HepG2 (cell line): ENCODE data around the gene CLPX. TPM values are rescaled to one million over a fixed set of nuclear protein-coding genes. Genes with fewer than 3 reads are reported as not detected.
"Not testable (repeated sequence)": the region's sequence is repeated elsewhere in the genome, so short reads cannot be mapped to it uniquely, and the experiment has no call there.

Experiments
- ATAC-seq: fragments of 200-7000 bp; cut with Tn5 transposase; 3 replicates; pipeline ENCODE4 v1.9.1; 2020; ENCODE audit warnings: mild to moderate bottlenecking, moderate library complexity
- BruUV-seq: library from RNA; stranded (reverse); fragments of 400-500 nt; replicated peaks from 2 replicates; lab custom pipeline; 2021; lab: Mats Ljungman, UMichigan
- CTCF ChIA-PET: fragments of 300-600 bp; formaldehyde crosslinking; extraction: SDS; loops from one replicate; lab custom pipeline; 2021; ENCODE audit warnings: low total read pairs, inconsistent platforms, low intra/inter-chr PET ratio; lab: Yijun Ruan, JAX
- POLR2A ChIA-PET: fragments of 350-600 bp; sonication (Branson Sonifier 250); formaldehyde crosslinking; loops from one replicate; lab custom pipeline; 2020; ENCODE audit warnings: antibody characterized with exemption, inconsistent platforms; lab: Yijun Ruan, JAX
- DNase-seq: peaks from one replicate; pipeline ENCODE4 v3.0.0-alpha.2; 2015; ENCODE audit warnings: low spot score
- FAIRE-seq: peaks from 3 replicates; lab custom pipeline; 2011; peaks lifted over from hg19 to GRCh38; lab: Jason Lieb, UNC
- H2AFZ ChIP-seq: one replicate; pipeline ENCODE4 v1.6.1; 2011; ENCODE audit warnings: low read length, inconsistent platforms
- H3K27ac ChIP-seq: fragments of 300-600 bp; 3 replicates; pipeline ENCODE4 v1.8.0; 2011; ENCODE audit warnings: mixed run types, mild to moderate bottlenecking, mixed read lengths, low read length, inconsistent platforms; ENCODE audit not compliant: insufficient read depth; ENCODE audit errors: extremely low read length
- H3K27me3 ChIP-seq, 2 experiments: fragments of 200-600 bp in 1 of 2; 2 replicates in 1 of 2; 3 replicates in 1 of 2; pipeline versions ENCODE4 v1.6.0 to v1.8.0; 2011; ENCODE audit warnings: low read length in 2 of 2, mild to moderate bottlenecking in 2 of 2, moderate library complexity in 2 of 2, inconsistent platforms in 1 of 2; ENCODE audit not compliant: insufficient read depth in 2 of 2, control insufficient read depth in 1 of 2
- H3K36me3 ChIP-seq, 2 experiments: fragments of 200-600 bp in 1 of 2; replicated peaks in 1 of 2; 2 replicates in 1 of 2; 3 replicates in 1 of 2; pipeline versions ENCODE4 v1.5.1 to v1.8.0; 2011; ENCODE audit warnings: low read length in 2 of 2, inconsistent platforms in 1 of 2; ENCODE audit not compliant: insufficient read depth in 2 of 2, control insufficient read depth in 1 of 2
- H3K4me1 ChIP-seq: 2 replicates; pipeline ENCODE4 v1.5.1; 2012; ENCODE audit warnings: low read length, inconsistent platforms; ENCODE audit not compliant: insufficient read depth
- H3K4me2 ChIP-seq: 2 replicates; pipeline ENCODE4 v1.6.0; 2011; ENCODE audit warnings: low read depth, low read length, inconsistent platforms
- H3K4me3 ChIP-seq, 3 experiments: fragments of 200-600 bp in 1 of 3; sonication (generic), shearing (Covaris generic) in 1 of 3; replicated peaks in 1 of 3; 2 replicates each; pipeline ENCODE4 v1.5.1; 2011 to 2016; ENCODE audit warnings: low read length in 3 of 3, inconsistent platforms in 2 of 3, low read depth in 2 of 3, mild to moderate bottlenecking in 2 of 3, control low read depth in 1 of 3, mixed read lengths in 1 of 3; ENCODE audit not compliant: insufficient read depth in 1 of 3
- H3K79me2 ChIP-seq: one replicate; pipeline ENCODE4 v1.6.1; 2011; ENCODE audit warnings: low read length, inconsistent platforms; ENCODE audit not compliant: insufficient read depth
- H3K9ac ChIP-seq: 2 replicates; pipeline ENCODE4 v1.6.0; 2011; ENCODE audit warnings: mild to moderate bottlenecking, low read depth, low read length, inconsistent platforms; ENCODE audit not compliant: insufficient read depth
- H3K9me3 ChIP-seq: 2 replicates; pipeline ENCODE4 v1.5.1; 2012; ENCODE audit warnings: mild to moderate bottlenecking, low read length
- H4K20me1 ChIP-seq: 2 replicates; pipeline ENCODE4 v1.6.0; 2011; ENCODE audit warnings: inconsistent platforms, mild to moderate bottlenecking, low read length, moderate library complexity; ENCODE audit not compliant: insufficient read depth
- NCOA5 ChIP-seq: sonication (generic); formaldehyde crosslinking; IDR thresholded peaks from 2 replicates; pipeline ENCODE4 v1.4.0; 2020; ENCODE audit warnings: missing genetic modification reagents
- SNAPC2 ChIP-seq: sonication (generic); formaldehyde crosslinking; IDR thresholded peaks from 2 replicates; pipeline ENCODE4 v1.8.1; 2022; ENCODE audit warnings: mild to moderate bottlenecking, missing genetic modification reagents
- SOX5 ChIP-seq: IDR thresholded peaks from 2 replicates; pipeline ENCODE4 v1.6.1; 2016; ENCODE audit warnings: borderline replicate concordance
- TEAD2 ChIP-seq: sonication (generic); formaldehyde crosslinking; IDR thresholded peaks from 2 replicates; pipeline ENCODE4 v1.9.0; 2021; ENCODE audit warnings: missing genetic modification reagents
- ZBTB38 ChIP-seq: sonication (generic); formaldehyde crosslinking; IDR thresholded peaks from 2 replicates; pipeline ENCODE4 v1.5.1; 2020; ENCODE audit warnings: mild to moderate bottlenecking, missing genetic modification reagents
- ZBTB44 ChIP-seq: sonication (generic); formaldehyde crosslinking; IDR thresholded peaks from 2 replicates; pipeline ENCODE4 v1.4.0; 2020; ENCODE audit warnings: missing genetic modification reagents
- ZNF263 ChIP-seq: sonication (generic); formaldehyde crosslinking; IDR thresholded peaks from 2 replicates; pipeline ENCODE4 v1.4.0; 2020; ENCODE audit warnings: missing genetic modification reagents
- WGBS: methylation state at CpG from one replicate; pipeline ENCODE4 v1.1.6; 2017; ENCODE audit warnings: low lambda C conversion rate; 5-methylcytosine and 5-hydroxymethylcytosine counted together
- in situ Hi-C: cut with HindIII; loops from 2 replicates; pipeline ENCODE4 v1.10.0; 2017; ENCODE audit warnings: low pct_unique_long_range_greater_than_20kb; ENCODE audit not compliant: extremely low pct_ligation_motif_present
- intact Hi-C: fragments of 100-400 bp; cut with micrococcal nuclease; formaldehyde crosslinking; loops from one replicate; pipeline ENCODE4 v1.10.0; 2022; ENCODE audit not compliant: unreplicated experiment
- polyA plus RNA-seq, 8 experiments: library from polyadenylated mRNA; depleted of rRNA in 3 of 8; stranded (reverse) in 7 of 8; unstranded in 1 of 8; fragments of >200 nt; fragmentation: Illumina TruSeq in 4 of 8; extraction: Trizol in 4 of 8; gene quantifications; 2 replicates each; pipeline versions ENCODE4 v1.2.1 to v1.2.3, GENCODE V29; 2011 to 2016; ENCODE audit warnings: low read depth in 4 of 8, missing spikeins in 1 of 8, mixed read lengths in 1 of 8; ENCODE audit not compliant: insufficient read depth in 1 of 8
- total RNA-seq, 5 experiments: library from RNA; depleted of rRNA; stranded (reverse); fragments of >200 nt; fragmentation: Illumina TruSeq; extraction: Trizol; gene quantifications; 2 replicates each; pipeline ENCODE4 v1.2.3, GENCODE V29; 2016; ENCODE audit warnings: low read depth in 1 of 5

CLPX gene
- total and polyA plus RNA-seq, 2 of the 13 experiments (the other 11 are each of a cell fraction or from before 2014, with no cell fraction given): 33.9 to 61.3 TPM

- 0 out of 2 replicates have a peak, but pooled peaks have one; percentile 21 for TF ChIP-seq ZBTB38 (CRISPR knock-in tag)
- H3K27ac ChIP-seq, H3K9ac ChIP-seq, H3K27me3 ChIP-seq, H3K4me3 ChIP-seq, ATAC-seq, DNase-seq, CTCF ChIA-PET, FAIRE-seq, H2AFZ ChIP-seq, BruUV-seq, H4K20me1 ChIP-seq, H3K9me3 ChIP-seq: not testable (repeated sequence)
- in situ Hi-C loops: loop anchor here (10.0 kb wide), 1 partner anchor 203 kb away; no protein-coding TSS in a partner anchor
- POLR2A ChIA-PET: interaction anchor here (0.6 to 2.2 kb wide), 2 partner anchors 89 to 118 kb away, joined by 3 to 10 read pairs; no protein-coding TSS in a partner anchor
- Histone ChIP-seq H3K4me2 (peak overlapping the region; percentile 80; the same call in 1 of the 2 replicates), H3K79me2 (peaks cover 52% of the 10 kb centered on the region), H3K4me1 (peaks cover 46% of the 10 kb centered on the region), H3K36me3 (peaks cover 1 to 39% of the 10 kb centered on the region in 2 experiments; a peak in 2 of 5 replicates)
- intact Hi-C loops: loop anchor here (10.0 kb wide), 2 partner anchors 147 to 203 kb away; no protein-coding TSS in a partner anchor
- 96% methylated on average over 15 of the region's 15 CpGs for WGBS
Measured at GRCh38 chr15:65181582-65182353, 3.4 kb downstream of the CLPX start.

DNA sequence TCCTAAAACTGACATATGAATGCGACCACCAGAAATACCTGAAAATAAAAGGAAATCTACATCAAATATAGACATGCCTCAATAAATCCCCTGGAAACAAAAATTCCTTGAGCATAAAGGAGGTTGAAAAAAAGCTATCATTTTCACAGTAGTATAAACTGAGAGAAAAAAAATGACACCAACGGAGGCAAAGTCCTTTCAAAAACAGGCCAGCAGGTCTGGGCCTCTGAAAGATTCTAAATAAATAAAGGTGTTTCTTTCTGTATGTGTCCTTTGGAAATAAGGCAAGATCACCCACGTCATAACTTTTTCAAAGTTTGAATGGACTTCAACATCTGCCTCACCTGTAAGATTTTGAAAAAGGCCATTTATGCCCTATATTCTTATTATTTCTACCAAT lies 5.0 kb downstream of the CLPX start:
- no peak overlapping the region for H2AFZ ChIP-seq
- no peak overlapping the region for H3K9ac ChIP-seq
- ChIA-PET CTCF (no interaction called here), POLR2A (no interaction called here)
- no peak overlapping the region; the same call in 1 of the 2 replicates for H3K4me2 ChIP-seq
- no peak for FAIRE-seq
- H3K27ac ChIP-seq: peak overlapping the region; percentile 16
- H3K9me3 ChIP-seq: no peaks in the 10 kb centered on the region
- H3K4me1 ChIP-seq: peaks cover 35% of the 10 kb centered on the region
- no peak for DNase-seq
- no TSS peak for BruUV-seq
- H4K20me1 ChIP-seq: 0 out of 2 replicates have a peak, but pooled peaks cover 8% of the 10 kb centered on the region
- peaks cover 52% of the 10 kb centered on the region for H3K79me2 ChIP-seq
- in situ Hi-C loops: loop anchor here (10.0 kb wide), 1 partner anchor 205 kb away; no protein-coding TSS in a partner anchor
- intact Hi-C loops: loop anchor here (10.0 kb wide), 2 partner anchors 145 to 205 kb away; no protein-coding TSS in a partner anchor
- TF ChIP-seq ZNF263: no peak
- no peak for TF ChIP-seq SNAPC2 (CRISPR knock-in tag)
- TF ChIP-seq ZBTB44: no peak
- TF ChIP-seq NCOA5 (CRISPR knock-in tag): no peak
- TF ChIP-seq SOX5 (CRISPR knock-in tag): no peak
- no peak for TF ChIP-seq TEAD2 (CRISPR knock-in tag)
- no peak overlapping the region for H3K4me3 ChIP-seq
- no peak for ATAC-seq
- no peaks in the 10 kb centered on the region; a peak in 1 of 5 replicates for H3K27me3 ChIP-seq
- WGBS: 87% methylated on average over 3 of the region's 3 CpGs
- H3K36me3 ChIP-seq: peaks cover 1 to 50% of the 10 kb centered on the region in 2 experiments; a peak in 3 of 5 replicates
